NCI-H345 treated with DMSO at 0.1 percent for 48 hours (cell line): Measurements from ENCODE around the gene SEMA4D.

Experiments
- DNase-seq: peaks from one replicate; lab custom pipeline; 2025; ENCODE audit not compliant: unreplicated experiment; lab: John Stamatoyannopoulos, UW

Gene SEMA4D

GRCh38 chr9:89528540-89528939 lies 30.6 kb upstream of the SEMA4D start:
- DNase-seq: no peak

- DNase-seq: no peak
Observed at GRCh38 chr9:89528131-89528530, 30.2 kb upstream of the SEMA4D start.

- DNase-seq: no peak
Observed at GRCh38 chr9:89527084-89527483, 29.2 kb upstream of the SEMA4D start.

- no peak for DNase-seq
Observed at GRCh38 chr9:89526667-89527066, 28.8 kb upstream of the SEMA4D start.

- no peak for DNase-seq
Observed at GRCh38 chr9:89525446-89526374, 27.8 kb upstream of the SEMA4D start.

GRCh38 chr9:89524963-89525362 lies 27.1 kb upstream of the SEMA4D start:
- DNase-seq: no peak

GRCh38 chr9:89523948-89524347 lies 26.0 kb upstream of the SEMA4D start:
- no peak for DNase-seq

- no peak for DNase-seq
Observed at GRCh38 chr9:89522959-89523285, 25.0 kb upstream of the SEMA4D start.

- no peak for DNase-seq
Observed at GRCh38 chr9:89522261-89522958, 24.5 kb upstream of the SEMA4D start.

GRCh38 chr9:89519366-89519805 lies 21.5 kb upstream of the SEMA4D start:
- no peak for DNase-seq

GRCh38 chr9:89518466-89519365 lies 20.8 kb upstream of the SEMA4D start:
- DNase-seq: no peak

GRCh38 chr9:89515416-89515815 lies 17.5 kb upstream of the SEMA4D start:
- no peak for DNase-seq

GRCh38 chr9:89514956-89515355 lies 17.0 kb upstream of the SEMA4D start:
- DNase-seq: no peak

- no peak for DNase-seq
Observed at GRCh38 chr9:89514337-89514736, 16.4 kb upstream of the SEMA4D start.

- no peak for DNase-seq
Observed at GRCh38 chr9:89513837-89514236, 15.9 kb upstream of the SEMA4D start.

- DNase-seq: no peak
Observed at GRCh38 chr9:89512382-89512781, 14.5 kb upstream of the SEMA4D start.

GRCh38 chr9:89508951-89509615 lies 11.2 kb upstream of the SEMA4D start:
- DNase-seq: no peak

- DNase-seq: peak; percentile 19
Observed at GRCh38 chr9:89505911-89506310, 8.0 kb upstream of the SEMA4D start.

- DNase-seq: no peak
Observed at GRCh38 chr9:89505048-89505447, 7.1 kb upstream of the SEMA4D start.

- no peak for DNase-seq
Observed at GRCh38 chr9:89502671-89503070, 4.8 kb upstream of the SEMA4D start.
